Vagina (tissue), 2 donors: ENCODE data around the gene RPTOR.

ENCODE experiments used
- CTCF ChIP-seq, 3 experiments: fragments of 450-650 bp in 2 of 3; fragments of 200-600 bp in 1 of 3; sonication (generic) in 1 of 3; IDR thresholded peaks; one replicate each; pipeline ENCODE4 v1.5.1; 2017 to 2019; ENCODE audit warnings: antibody characterized with exemption in 3 of 3, mild to moderate bottlenecking in 2 of 3, moderate library complexity in 2 of 3
- POLR2A ChIP-seq, 2 donors: fragments of 450-650 bp; IDR thresholded peaks; one replicate each; pipeline ENCODE4 v1.6.1; 2017; ENCODE audit warnings: antibody characterized with exemption in 2 of 2, mild to moderate bottlenecking in 2 of 2, moderate library complexity in 2 of 2
- POLR2AphosphoS5 ChIP-seq, 2 donors: sonication (generic); formaldehyde crosslinking; IDR thresholded peaks; one replicate each; pipeline ENCODE4 v1.9.0; 2017; ENCODE audit warnings: antibody characterized with exemption in 2 of 2, mild to moderate bottlenecking in 2 of 2, low read depth in 1 of 2; ENCODE audit not compliant: insufficient read depth in 1 of 2

GRCh38 chr17:80712089-80712488, 167.5 kb downstream of the RPTOR start:
- TF ChIP-seq CTCF (IDR thresholded peaks at IDR 0.05) (no peak), POLR2A (IDR thresholded peaks at IDR 0.05) (no peak), POLR2AphosphoS5 (IDR thresholded peaks at IDR 0.05; ENCODE audit: insufficient read depth in 1 of 2, low read depth in 1 of 2) (no peak)
